Fibroblast of skin of right biceps (primary cell): ENCODE data around the gene ADCY7.

Source experiments
- DNase-seq: peaks from one replicate; pipeline ENCODE4 v3.0.0-alpha.2; 2013

Gene ADCY7

DNA sequence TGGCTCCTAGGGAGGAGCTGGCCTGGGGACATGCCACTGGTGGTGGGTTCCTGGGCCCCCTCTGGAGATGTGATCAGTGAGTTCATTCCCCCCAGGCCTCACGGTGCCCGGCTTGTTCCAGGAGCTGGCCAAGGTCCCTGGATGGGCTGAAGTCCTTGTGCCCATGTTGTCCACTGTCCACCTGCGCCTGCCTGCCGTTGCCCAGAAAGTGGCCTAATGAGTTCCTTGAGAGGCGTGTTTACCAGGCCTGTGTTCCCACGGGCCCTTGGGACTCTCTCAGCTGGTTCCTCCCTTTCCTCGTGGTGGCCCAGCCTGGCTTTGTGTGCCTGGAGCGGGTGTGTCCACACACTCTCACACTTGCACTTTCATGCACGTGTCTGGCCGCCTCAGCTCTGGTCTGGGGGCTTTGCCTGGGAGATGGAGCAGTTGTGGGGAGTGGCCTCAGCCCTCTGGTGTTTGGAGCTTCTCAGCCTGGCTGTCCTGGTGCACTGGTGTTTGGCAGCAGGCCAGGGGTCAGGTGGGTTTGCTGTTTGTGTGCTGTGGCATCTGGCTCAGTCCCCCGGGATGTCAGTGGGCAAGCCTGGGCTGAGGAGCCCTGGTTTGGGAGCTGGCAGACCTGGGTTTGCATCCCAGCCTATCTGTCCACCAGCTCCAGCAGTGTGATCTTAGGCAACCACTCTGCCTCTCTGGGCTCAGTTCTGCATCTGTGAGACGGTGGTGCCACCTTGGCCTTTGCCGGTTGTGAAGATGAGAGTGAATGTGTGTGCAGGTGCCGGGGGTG lies 18.0 kb downstream of the ADCY7 start:
- DNase-seq = no peak

DNA sequence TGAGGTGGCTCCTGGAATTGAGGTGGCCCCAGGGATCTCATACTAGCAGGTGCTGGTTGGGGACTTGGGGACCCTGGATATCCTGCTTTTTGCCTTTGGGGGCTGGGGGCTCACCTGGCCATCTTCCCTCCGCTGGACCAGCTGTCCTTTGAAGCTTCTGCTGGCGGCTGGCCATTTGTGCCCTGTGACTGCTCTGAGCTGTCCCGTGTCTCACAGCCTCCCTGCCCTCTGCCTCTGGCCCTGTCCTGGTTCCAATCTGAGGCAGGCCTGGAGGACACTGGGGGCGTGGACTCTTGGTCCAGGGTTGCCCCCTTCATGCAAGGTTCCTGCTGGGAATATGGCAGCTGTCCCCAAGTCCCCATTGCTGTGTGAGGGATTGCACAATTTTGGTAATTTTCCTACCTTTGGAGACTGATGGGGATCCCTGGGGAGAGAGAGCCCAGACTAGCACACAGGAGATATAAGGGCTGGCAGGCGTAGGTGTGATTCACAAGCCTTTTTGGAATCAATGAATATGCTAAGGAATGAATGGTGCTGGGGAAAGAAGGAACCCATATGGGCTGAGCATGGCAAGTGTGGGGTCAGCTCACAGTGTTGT lies 19.2 kb downstream of the ADCY7 start:
- DNase-seq = no peak

DNA sequence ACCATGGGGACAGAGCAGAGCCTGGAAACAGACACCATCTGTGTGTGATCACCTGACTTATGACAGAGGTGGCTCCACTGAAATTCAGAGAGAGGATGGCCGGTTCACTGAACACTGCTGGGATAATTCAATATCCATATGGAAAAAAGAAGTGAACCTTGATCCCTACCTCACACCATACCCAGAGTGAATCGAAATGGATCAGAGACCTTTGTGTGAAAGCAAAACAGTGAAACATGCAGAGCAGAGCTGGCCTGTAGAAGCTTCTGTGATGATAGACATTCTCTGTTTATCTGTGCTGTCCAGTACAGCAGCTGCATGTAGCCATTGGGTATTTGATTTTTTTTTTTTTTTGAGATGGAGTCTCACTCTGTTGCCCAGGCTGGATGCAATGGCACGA lies 20.3 kb downstream of the ADCY7 start:
- no peak for DNase-seq

DNA sequence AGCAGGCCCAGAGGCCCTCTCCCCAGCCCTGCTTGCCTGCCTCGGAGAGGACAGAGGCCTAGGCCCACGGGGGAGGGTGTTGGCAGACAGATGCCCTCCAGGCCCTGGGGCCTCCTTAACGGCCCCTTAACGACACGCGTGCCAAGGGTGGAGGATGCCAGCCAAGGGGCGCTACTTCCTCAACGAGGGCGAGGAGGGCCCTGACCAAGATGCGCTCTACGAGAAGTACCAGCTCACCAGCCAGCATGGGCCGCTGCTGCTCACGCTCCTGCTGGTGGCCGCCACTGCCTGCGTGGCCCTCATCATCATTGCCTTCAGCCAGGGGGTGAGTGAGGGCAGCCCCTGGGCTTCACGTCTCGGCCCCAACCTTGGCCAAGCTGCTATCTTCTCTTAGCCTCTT lies 21.7 kb downstream of the ADCY7 start:
- no peak for DNase-seq

DNA sequence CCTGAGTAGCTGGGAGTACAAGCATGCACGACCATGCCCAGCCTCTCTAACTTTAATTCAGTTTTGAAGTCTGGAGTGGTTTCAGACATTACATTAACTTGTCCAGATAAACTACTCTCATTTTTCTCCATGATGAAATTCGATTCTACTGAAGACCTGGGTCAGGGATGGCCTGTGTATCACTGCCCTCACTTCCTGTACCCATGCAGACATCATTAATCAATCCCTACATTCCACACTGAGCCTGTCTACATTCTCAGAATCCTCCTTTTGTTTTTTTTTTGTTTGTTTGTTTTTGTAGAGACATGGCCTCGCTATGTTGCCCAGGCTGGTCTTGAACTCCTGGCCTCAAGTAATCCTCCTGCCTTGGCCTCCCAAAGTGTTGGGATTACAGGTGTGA lies 22.6 kb downstream of the ADCY7 start:
- DNase-seq = no peak

DNA sequence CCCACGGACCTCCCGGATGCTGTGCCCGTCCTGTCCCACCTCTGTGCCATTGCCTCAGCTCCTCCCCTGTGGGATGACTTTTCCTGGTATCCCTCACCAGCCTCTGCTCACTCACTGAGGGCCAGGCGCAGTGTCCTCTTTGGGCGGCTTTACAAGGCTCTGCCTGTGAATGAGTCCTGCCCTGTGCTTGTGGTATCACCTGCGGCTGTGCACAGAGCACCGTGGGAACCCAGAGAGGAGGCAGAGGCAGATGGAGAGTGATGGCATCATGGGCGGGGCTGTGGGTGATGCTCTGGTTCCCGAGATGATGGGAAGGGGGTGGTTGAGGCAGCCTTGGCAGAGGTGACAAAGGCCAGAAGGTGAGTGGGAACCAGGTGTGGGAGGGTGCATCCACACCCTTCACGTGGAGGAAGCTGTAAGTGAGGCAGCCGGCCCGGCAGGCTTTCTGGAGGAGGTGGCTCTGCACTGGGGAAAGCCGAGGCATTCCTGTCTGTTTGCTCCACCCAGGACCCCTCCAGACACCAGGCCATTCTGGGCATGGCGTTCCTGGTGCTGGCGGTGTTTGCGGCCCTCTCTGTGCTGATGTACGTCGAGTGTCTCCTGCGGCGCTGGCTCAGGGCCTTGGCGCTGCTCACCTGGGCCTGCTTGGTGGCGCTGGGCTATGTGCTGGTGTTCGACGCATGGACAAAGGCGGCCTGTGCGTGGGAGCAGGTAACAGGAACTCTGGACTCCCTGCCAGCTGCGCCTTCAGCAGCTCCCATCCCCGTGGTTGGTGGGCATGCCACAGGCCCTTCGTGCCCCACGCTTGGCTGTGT lies 23.8 kb downstream of the ADCY7 start:
- DNase-seq = no peak

DNA sequence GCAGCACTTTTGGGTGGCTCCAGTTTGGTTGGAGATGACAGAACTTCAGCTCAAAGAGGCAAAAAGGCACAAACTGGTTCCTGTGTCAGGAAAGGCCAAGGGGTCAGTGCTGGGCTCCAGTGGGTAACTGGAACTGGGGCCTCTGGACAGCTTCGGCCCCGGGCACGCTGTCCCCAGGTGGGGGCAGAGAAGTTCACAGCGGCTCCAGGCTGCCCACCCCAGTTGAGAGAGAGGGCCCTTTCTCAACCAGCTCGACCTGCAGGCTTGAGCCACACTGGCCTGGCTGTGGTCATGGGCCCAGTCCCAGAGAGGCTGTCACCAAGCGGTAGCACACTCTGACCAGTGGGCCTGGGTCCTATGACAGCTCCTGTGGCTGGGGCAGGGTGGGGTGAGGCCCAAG lies 24.5 kb downstream of the ADCY7 start:
- no peak for DNase-seq

DNA sequence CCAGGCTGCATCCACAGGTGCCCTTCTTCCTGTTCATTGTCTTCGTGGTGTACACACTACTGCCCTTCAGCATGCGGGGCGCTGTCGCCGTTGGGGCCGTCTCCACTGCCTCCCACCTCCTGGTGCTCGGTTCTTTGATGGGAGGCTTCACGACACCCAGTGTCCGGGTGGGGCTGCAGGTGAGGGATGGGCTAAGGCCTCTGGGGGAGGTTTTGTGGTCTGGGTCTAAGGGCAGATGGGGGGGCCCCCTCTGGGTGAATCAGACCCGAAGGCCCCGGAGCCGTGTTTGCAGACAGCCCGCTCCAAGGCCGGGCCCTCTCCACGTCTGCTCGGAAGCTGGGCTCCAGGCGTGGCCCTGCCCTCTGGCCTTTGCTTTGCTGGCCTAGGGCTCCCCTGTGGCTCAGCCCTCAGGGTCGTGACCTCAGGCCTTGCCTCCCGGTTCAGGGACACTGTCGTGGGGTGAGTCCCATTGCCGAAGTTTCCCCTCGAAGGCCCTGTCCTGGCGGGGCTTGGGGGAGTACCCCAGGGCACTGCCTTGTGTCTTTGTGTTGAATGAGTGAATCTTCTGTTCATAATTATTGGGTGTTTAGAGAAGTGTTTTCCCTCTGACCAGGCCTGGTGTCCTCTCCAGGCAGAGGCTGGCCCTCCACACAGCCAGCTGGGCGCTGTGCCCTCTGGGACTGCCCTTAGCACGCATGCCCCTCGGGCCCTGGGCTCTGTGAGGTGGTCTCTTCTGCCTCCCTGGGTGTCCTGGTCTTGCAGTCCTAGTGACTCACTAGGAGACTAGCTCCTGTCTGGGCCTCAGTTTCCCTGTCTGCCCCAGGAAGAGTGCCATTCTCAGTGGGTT lies 25.6 kb downstream of the ADCY7 start:
- DNase-seq = no peak

DNA sequence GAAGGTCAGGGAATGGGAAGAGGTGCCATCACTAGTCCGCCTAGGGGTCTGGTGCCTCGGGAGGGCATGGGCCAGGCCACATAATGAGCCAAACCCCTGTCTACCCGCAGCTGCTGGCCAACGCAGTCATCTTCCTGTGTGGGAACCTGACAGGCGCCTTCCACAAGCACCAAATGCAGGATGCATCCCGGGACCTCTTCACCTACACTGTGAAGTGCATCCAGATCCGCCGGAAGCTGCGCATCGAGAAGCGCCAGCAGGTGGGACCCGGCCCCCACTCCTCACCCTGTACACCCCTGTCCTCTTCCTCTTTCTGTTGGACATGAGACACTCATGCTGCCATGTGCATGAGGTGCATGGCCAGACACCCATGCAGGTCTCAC lies 26.2 kb downstream of the ADCY7 start:
- DNase-seq = no peak

DNA sequence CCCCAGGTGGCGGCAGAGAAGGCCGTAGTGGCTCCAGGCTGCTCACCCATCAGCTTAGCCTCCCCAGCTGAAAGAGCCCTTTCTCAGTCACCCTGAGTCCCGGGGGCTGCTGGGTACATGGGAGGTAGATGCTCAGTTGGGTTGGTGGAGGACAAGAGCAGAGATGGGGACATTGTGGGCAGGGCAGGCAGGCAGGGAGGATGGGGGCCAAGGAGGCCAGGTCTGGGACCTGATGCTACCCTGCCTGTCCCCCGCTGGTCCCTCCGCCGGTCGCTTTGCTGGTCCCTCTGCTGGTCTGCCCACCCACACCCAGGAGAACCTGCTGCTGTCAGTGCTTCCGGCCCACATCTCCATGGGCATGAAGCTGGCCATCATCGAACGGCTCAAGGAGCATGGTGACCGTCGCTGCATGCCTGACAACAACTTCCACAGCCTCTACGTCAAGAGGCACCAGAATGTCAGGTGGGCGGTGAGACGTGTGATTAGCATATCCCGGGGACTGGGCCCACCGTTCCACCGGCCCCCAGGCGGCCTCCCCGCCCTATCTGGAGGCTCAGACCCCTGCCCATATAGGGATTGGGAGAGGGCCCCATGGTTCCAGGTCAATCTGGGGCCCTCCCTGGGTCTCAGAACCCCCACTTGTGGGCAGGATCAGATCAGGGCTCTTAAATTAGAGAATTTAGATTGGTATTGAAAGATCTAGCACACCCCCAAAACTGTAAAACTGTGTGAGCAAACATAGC lies 26.9 kb downstream of the ADCY7 start:
- no peak for DNase-seq

DNA sequence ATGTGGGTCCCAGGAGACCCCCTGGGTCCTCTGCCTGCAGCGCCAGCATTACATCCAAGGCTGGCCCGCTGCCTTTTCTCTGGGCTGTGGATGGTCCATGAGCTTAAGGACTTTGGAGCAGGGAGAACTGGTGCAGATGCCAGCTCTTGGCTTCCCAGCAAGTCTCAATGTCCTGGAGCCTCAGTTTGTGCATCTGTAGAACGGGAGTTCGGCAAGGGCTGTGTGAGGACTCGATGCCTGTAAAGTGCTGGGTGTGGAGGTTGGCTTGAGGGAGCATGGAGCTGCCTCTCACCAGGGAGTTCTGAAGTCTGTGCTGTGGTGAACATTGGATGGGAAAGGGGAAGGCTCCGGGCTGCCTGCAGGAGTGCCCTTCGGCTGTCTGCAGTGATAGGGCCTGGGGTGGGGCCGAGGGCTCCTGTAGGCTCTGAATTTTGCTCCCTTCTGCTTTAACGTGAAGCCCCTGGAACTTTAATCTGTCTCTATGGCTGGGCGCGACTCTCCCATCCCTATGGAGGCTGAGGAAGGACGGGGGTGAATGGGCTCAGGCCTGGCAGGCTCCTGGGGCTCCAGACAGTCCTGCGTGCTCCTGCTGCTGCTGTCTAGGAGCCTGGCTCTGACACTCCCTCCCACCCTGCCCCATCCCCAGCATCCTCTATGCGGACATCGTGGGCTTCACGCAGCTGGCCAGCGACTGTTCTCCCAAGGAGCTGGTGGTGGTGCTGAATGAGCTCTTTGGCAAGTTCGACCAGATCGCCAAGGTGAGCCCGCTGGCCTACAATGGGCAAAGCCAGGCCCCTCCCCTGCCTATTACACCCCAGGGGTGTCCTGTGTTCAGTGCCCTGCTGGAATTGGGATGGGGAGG lies 27.9 kb downstream of the ADCY7 start:
- DNase-seq = no peak

DNA sequence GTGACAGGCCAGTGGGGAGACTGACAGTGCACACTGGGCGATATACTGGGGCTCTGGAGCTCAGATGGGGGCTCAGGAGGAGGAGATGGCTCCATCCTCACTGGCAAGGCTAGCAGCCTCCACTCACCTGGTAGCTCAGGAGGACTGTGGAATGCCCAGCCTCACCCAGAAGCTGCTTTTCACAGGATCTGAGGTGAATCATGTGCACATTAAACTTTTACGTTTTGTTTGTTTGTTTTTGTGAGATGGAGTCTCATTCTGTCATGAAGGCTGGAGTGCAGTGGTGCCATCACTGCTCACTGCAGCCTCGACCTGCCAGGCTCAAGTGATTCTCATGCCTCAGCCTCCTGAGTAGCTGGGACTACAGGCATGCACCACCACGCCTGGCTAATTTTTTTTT lies 28.6 kb downstream of the ADCY7 start:
- DNase-seq = no peak

DNA sequence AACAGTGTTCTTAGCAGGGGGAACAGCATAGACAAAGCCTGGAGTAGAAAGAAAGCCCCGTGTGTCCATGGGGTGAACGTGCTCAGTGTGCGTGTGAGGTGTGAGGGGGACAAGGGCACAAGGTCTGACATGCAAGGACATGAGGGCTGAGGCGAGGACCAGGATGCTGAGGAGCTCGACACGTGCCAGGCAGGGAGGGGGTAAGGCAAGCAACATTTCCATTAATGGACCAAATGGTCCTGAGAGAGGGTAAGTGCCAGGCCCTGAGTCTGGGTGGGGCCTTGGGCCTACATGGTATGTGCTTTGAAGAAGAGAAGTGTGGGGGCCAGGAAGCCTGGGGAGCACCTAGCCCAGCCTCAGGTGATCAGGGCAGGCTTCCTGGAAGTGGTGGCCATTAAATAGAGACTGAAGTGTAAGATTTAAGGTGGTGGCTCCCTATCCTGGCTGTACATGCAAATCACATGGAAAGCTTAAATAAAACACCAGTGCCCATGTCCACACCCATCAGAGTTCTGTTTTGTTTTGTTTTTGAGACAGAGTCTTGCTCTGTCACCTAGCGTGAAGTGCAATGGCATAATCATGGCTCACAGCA lies 29.3 kb downstream of the ADCY7 start:
- no peak for DNase-seq

DNA sequence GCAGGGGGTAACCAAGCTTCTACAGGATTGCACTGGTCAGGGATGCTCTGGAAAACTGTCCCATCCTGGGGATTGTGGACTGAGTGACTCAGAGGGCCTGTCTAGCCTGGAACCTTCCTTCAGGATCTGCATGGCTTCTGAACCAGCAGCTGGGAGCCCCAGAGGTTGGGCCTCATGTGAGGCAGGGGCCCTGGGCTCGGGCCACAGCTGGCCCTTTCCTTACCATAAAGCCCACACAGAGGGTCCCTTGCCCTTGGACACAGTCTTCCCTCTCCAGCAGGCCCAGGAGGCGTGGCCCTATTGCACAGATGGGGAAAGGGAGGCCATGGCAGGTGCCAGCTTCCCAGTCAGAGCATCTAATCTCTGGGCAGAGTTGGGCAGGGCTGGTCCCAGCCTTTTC lies 30.5 kb downstream of the ADCY7 start:
- DNase-seq = no peak

DNA sequence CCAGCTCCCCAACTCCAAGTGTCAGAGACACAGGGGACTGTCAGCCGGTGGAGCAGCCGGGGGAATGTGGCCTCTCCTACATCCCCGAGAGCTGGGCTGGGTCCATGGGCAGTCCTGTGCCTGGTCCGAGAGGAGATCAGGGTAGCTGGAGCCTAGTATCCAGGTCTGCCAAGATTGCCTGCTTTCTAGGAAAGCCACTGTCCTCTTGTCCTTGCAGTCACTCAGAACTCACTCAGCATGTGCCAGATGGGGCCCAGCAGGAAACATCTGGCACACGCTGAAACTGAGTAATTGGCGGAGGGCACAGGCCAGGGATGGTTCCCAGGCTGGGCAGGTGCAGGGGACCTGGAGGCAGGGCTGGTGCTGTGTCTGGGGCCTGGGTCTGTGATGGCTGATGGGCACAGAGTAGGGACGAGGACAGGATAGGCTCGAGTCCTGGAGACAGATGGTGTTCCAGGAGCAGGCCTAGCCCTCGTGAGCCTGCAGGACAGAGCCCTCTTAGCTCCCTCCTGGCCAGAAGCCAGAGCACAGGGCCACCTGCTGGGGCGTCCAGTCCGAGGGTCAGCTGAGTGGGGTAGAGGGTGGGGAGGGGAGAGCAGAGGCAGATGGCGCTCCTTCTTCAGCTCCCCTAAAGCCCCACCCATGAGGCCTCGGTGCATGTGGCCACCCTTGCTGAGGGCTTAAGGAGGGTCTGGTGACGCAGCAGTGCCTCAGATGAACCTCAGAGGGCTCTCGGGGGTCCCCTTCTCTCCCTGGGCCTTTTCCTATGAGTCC lies 31.1 kb downstream of the ADCY7 start:
- no peak for DNase-seq

DNA sequence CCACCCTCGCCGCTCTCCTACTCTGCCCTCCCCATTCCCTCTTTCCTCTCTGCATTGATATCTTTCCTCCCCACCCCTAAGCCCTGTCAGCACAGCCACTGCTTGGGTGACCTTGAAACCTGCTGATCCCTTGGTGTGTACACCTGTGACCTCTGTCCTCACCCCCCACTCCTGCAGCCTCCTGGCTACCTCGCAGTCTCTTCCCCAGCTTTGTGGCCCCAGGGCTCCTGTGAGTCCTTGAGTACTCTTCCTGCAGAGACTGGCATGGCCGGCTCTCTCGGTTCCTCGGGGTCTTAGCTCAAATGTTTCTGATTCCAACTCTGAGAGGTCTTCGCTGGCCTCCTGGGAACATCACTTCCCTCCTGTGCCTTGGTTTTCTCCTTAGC lies 31.7 kb downstream of the ADCY7 start:
- DNase-seq = no peak

DNA sequence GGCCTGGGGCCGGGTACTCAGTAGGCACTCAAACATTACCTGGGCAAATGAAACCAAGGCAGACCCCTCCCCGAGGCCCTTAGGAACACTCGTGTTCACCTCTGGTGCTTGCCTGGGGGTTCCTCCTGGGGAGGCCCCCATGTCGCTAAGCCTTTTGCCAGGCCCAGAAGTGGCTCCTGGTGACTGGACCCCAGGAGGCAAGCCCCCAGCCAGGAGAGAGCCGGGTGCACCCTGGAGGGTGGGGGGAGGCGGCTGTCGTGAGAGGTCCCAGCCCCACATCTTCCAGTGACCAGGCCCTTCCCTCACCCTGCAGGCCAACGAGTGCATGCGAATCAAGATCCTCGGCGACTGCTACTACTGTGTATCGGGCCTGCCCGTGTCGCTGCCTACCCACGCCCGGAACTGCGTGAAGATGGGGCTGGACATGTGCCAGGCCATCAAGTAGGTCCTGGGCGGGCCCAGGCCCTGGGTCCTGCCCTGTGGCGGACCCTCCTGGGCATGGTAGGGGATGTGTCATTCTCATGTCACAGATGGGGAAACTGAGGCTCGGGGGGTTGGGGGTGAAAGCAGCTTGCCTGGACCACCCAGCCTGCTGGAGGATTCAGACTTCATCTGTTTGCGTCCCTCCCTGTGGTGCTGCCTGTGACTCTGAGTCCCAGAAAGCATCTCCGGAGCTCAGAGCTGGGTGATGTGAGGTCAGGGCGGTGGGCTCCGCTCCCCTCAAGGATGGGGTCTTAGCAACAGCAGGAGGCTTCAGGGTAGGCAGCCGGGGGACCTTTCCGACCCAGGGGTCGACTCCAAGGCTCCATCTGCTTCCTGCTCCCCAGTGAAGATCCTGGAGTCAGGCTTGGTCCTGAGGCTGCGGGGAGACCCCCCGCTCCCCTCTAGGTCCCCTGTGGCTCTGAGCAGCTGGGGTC lies 32.5 kb downstream of the ADCY7 start:
- no peak for DNase-seq

DNA sequence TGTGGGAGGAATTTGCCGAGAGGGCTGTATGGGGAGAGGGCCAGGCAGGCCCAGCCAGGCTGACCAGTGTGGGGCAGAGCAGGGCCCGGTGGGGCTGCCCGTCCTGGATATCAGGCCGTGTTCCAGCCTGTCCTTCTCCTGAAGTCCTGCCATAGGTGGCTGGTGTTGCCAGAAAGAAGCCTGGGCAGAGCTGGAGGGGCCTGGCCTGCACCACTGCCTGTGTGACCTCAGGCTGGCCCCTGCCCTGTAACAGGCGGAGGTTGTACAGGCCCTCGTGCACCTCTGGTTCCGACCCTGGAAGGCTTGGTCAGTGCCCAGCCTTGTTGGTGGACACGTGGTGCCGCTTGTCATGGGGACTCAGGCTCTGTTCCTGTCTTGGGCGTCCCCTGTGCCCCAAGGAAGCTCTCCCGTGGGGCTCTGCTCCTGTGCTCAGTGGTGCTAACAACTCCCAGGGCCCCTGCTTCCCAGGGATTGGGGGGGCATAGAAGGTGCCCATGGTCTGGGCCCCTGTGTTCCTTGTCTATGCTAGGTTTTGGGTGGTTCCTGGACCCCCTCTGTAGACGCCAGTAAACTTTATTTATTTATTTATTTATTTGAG lies 33.3 kb downstream of the ADCY7 start:
- DNase-seq = no peak
